WTC11 (cell line): ENCODE data around the gene TMEM236. TPM values are rescaled to one million over a fixed set of nuclear protein-coding genes. Genes with fewer than 3 reads are reported as not detected.

Experiments used
- ATAC-seq: fragments of 200-7000 bp; cut with Tn5 transposase; 2 replicates; pipeline ENCODE4 v1.10.0; 2021; ENCODE audit warnings: mild to moderate bottlenecking, moderate library complexity
- CTCF ChIA-PET: fragments of 300-600 bp; sonication (Branson Sonifier 250); formaldehyde crosslinking; loops from one replicate; lab custom pipeline; 2021; ENCODE audit warnings: antibody characterized with exemption; lab: Charles Lee
- POLR2A ChIA-PET: fragments of 350-600 bp; sonication (Branson Sonifier 250); formaldehyde crosslinking; loops from one replicate; lab custom pipeline; 2021; ENCODE audit warnings: antibody characterized with exemption; lab: Charles Lee
- DNase-seq: peaks from one replicate; pipeline ENCODE4 v3.0.0; 2021; ENCODE audit warnings: low spot score
- H3K27ac Mint-ChIP-seq: 2 replicates; pipeline ENCODE4 v1.8.0; 2021; ENCODE audit warnings: mixed read lengths
- H3K27me3 Mint-ChIP-seq: 2 replicates; pipeline ENCODE4 v1.8.0; 2021; ENCODE audit warnings: low read depth, mild to moderate bottlenecking, moderate library complexity, mixed read lengths
- H3K36me3 Mint-ChIP-seq: 2 replicates; pipeline ENCODE4 v1.8.0; 2021; ENCODE audit warnings: mixed read lengths
- H3K4me1 Mint-ChIP-seq: 2 replicates; pipeline ENCODE4 v1.8.0; 2022; ENCODE audit warnings: mixed read lengths
- H3K4me3 Mint-ChIP-seq: 2 replicates; pipeline ENCODE4 v1.8.0; 2021; ENCODE audit warnings: mild to moderate bottlenecking, moderate library complexity, mixed read lengths
- H3K9me3 Mint-ChIP-seq: 2 replicates; pipeline ENCODE4 v1.8.0; 2021; ENCODE audit warnings: mixed read lengths
- ATF1 ChIP-seq: sonication (generic); formaldehyde crosslinking; IDR thresholded peaks from 2 replicates; pipeline ENCODE4 v1.8.1; 2023; ENCODE audit warnings: mild to moderate bottlenecking, moderate library complexity, missing genetic modification reagents
- ELF4 ChIP-seq: sonication (generic); formaldehyde crosslinking; IDR thresholded peaks from 2 replicates; pipeline ENCODE4 v1.8.1; 2022; ENCODE audit warnings: low read depth, mild to moderate bottlenecking, moderate library complexity, missing genetic modification reagents
- ETV6 ChIP-seq: sonication (generic); formaldehyde crosslinking; IDR thresholded peaks from 2 replicates; pipeline ENCODE4 v1.8.1; 2022; ENCODE audit warnings: mild to moderate bottlenecking, missing genetic modification reagents
- FOXJ3 ChIP-seq: sonication (generic); formaldehyde crosslinking; IDR thresholded peaks from 2 replicates; pipeline ENCODE4 v1.9.0; 2021; ENCODE audit warnings: missing genetic modification reagents, mild to moderate bottlenecking, borderline replicate concordance
- GABPB1 ChIP-seq: sonication (generic); formaldehyde crosslinking; IDR thresholded peaks from 2 replicates; pipeline ENCODE4 v1.8.1; 2023; ENCODE audit warnings: mild to moderate bottlenecking, missing genetic modification reagents
- GTF2I ChIP-seq: fragments of 250-450 bp; sonication (Bioruptor Pico); conservative IDR thresholded peaks from 2 replicates; pipeline ENCODE4 v1.4.0; 2021; ENCODE audit warnings: mild to moderate bottlenecking
- KAT7 ChIP-seq: sonication (generic); formaldehyde crosslinking; IDR thresholded peaks from 2 replicates; pipeline ENCODE4 v1.8.1; 2023; ENCODE audit warnings: missing genetic modification reagents, mild to moderate bottlenecking, borderline replicate concordance
- MAX ChIP-seq: sonication (generic); formaldehyde crosslinking; IDR thresholded peaks from 2 replicates; pipeline ENCODE4 v1.8.0; 2022; ENCODE audit warnings: mild to moderate bottlenecking, missing genetic modification reagents
- NR3C1 ChIP-seq: sonication (generic); formaldehyde crosslinking; conservative IDR thresholded peaks from 2 replicates; pipeline ENCODE4 v1.8.1; 2023; ENCODE audit warnings: low read depth, mild to moderate bottlenecking, missing genetic modification reagents
- RELA ChIP-seq: sonication (generic); formaldehyde crosslinking; IDR thresholded peaks from 2 replicates; pipeline ENCODE4 v1.8.1; 2022; ENCODE audit warnings: missing genetic modification reagents, mild to moderate bottlenecking, borderline replicate concordance
- SMAD3 ChIP-seq: sonication (generic); formaldehyde crosslinking; IDR thresholded peaks from 2 replicates; pipeline ENCODE4 v1.8.0; 2022; ENCODE audit warnings: missing genetic modification reagents, mild to moderate bottlenecking, borderline replicate concordance
- TCF7 ChIP-seq: sonication (generic); formaldehyde crosslinking; IDR thresholded peaks from 2 replicates; pipeline ENCODE4 v1.8.0; 2022; ENCODE audit warnings: mild to moderate bottlenecking, low read depth, missing genetic modification reagents, moderate library complexity
- ZNF232 ChIP-seq: sonication (generic); formaldehyde crosslinking; IDR thresholded peaks from 2 replicates; pipeline ENCODE4 v1.8.0; 2022; ENCODE audit warnings: mild to moderate bottlenecking, missing genetic modification reagents
- ZNF317 ChIP-seq: sonication (generic); formaldehyde crosslinking; IDR thresholded peaks from 2 replicates; pipeline ENCODE4 v1.8.1; 2023; ENCODE audit warnings: low read depth, mild to moderate bottlenecking, moderate library complexity, missing genetic modification reagents, borderline replicate concordance
- ZNF416 ChIP-seq: fragments of 250-450 bp; sonication (Bioruptor Pico); IDR thresholded peaks from 2 replicates; pipeline ENCODE4 v1.9.0; 2021; ENCODE audit warnings: mild to moderate bottlenecking, inconsistent platforms
- ZNF423 ChIP-seq: fragments of 250-450 bp; sonication (Bioruptor Pico); IDR thresholded peaks from 2 replicates; pipeline ENCODE4 v2.1.2; 2022; ENCODE audit warnings: mild to moderate bottlenecking, moderate library complexity
- ZNF671 ChIP-seq: fragments of 250-450 bp; sonication (Bioruptor Pico); IDR thresholded peaks from 2 replicates; pipeline ENCODE4 v1.8.0; 2021; ENCODE audit warnings: mild to moderate bottlenecking
- total RNA-seq: library from RNA; stranded (reverse); gene quantifications from 3 replicates; pipeline ENCODE4 v1.2.3, GENCODE V29; 2021
- TF ChIP-seq, protein P1 (sequence below): sonication (generic); formaldehyde crosslinking; conservative IDR thresholded peaks from 2 replicates; pipeline ENCODE4 v1.8.1; 2023; ENCODE audit warnings: mild to moderate bottlenecking, low read depth, missing genetic modification reagents, moderate library complexity
- TF ChIP-seq, protein P2 (sequence below): sonication (generic); formaldehyde crosslinking; IDR thresholded peaks from 2 replicates; pipeline ENCODE4 v1.8.0; 2023; ENCODE audit warnings: missing genetic modification reagents
- TF ChIP-seq, protein P3 (sequence below): fragments of 250-450 bp; sonication (Bioruptor Pico); IDR thresholded peaks from 2 replicates; pipeline ENCODE4 v1.9.0; 2021; ENCODE audit warnings: mild to moderate bottlenecking
- TF ChIP-seq, protein P4 (sequence below): fragments of 250-450 bp; sonication (Bioruptor Pico); IDR thresholded peaks from 2 replicates; pipeline ENCODE4 v1.9.0; 2021; ENCODE audit warnings: mild to moderate bottlenecking

TMEM236 gene
- total RNA-seq, 1 experiment from 2014 or later: 0.04 TPM

- TF ChIP-seq, protein P1, sequence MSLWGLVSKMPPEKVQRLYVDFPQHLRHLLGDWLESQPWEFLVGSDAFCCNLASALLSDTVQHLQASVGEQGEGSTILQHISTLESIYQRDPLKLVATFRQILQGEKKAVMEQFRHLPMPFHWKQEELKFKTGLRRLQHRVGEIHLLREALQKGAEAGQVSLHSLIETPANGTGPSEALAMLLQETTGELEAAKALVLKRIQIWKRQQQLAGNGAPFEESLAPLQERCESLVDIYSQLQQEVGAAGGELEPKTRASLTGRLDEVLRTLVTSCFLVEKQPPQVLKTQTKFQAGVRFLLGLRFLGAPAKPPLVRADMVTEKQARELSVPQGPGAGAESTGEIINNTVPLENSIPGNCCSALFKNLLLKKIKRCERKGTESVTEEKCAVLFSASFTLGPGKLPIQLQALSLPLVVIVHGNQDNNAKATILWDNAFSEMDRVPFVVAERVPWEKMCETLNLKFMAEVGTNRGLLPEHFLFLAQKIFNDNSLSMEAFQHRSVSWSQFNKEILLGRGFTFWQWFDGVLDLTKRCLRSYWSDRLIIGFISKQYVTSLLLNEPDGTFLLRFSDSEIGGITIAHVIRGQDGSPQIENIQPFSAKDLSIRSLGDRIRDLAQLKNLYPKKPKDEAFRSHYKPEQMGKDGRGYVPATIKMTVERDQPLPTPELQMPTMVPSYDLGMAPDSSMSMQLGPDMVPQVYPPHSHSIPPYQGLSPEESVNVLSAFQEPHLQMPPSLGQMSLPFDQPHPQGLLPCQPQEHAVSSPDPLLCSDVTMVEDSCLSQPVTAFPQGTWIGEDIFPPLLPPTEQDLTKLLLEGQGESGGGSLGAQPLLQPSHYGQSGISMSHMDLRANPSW: no peak
- TF ChIP-seq, all 79 proteins: peak for 0
These were observed 13.6 kb downstream of the TMEM236 start (continued) for GRCh38 chr10:17765602-17766001.

DNA sequence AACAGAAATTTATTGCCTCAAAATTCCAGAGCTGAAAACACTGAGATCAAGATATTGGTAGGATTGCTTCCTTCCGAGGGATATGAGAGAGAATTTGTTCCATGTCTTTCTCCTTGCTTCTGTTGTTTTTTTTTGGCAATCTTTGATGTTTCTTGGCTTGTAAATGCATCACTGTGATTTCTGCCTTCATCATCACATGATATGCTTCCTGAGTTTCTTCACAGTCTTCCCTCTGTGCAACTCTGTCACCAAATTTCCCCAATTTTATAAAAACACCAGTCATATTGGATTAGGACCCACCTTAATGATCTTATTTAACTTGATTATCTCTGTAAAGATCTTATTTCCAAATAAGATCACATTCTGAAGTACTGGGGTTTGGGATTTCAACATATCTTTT lies 14.7 kb downstream of the TMEM236 start:
- Mint-ChIP-seq H3K4me1 (peaks cover 10% of the 10 kb centered on the region), H3K9me3 (peaks cover 9% of the 10 kb centered on the region), H3K4me3 (no peak overlapping the region), H3K27ac (no peak overlapping the region), H3K36me3 (no peaks in the 10 kb centered on the region), H3K27me3 (peaks cover 59% of the 10 kb centered on the region)
- ATAC-seq: no peak
- DNase-seq: no peak
- CTCF ChIA-PET: no interaction called here
- TF ChIP-seq SMAD3 (CRISPR knock-in tag): no peak
- TF ChIP-seq, protein P1: no peak
- TF ChIP-seq, protein P2, sequence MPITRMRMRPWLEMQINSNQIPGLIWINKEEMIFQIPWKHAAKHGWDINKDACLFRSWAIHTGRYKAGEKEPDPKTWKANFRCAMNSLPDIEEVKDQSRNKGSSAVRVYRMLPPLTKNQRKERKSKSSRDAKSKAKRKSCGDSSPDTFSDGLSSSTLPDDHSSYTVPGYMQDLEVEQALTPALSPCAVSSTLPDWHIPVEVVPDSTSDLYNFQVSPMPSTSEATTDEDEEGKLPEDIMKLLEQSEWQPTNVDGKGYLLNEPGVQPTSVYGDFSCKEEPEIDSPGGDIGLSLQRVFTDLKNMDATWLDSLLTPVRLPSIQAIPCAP (CRISPR knock-in tag): no peak
- POLR2A ChIA-PET: no interaction called here

- Mint-ChIP-seq H3K4me1 (peaks cover 8% of the 10 kb centered on the region), H3K36me3 (no peaks in the 10 kb centered on the region), H3K27ac (no peak overlapping the region), H3K9me3 (peaks cover 9% of the 10 kb centered on the region), H3K27me3 (peaks cover 42% of the 10 kb centered on the region), H3K4me3 (no peak overlapping the region)
- no peak for TF ChIP-seq TCF7 (CRISPR knock-in tag)
- no peak for TF ChIP-seq ZNF232
- TF ChIP-seq, protein P2 (CRISPR knock-in tag): no peak
- no peak for TF ChIP-seq ETV6 (CRISPR knock-in tag)
- TF ChIP-seq GABPB1 (CRISPR knock-in tag): no peak
- TF ChIP-seq ELF4 (CRISPR knock-in tag): no peak
- TF ChIP-seq, protein P3, sequence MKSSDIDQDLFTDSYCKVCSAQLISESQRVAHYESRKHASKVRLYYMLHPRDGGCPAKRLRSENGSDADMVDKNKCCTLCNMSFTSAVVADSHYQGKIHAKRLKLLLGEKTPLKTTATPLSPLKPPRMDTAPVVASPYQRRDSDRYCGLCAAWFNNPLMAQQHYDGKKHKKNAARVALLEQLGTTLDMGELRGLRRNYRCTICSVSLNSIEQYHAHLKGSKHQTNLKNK: no peak
- no peak for TF ChIP-seq ZNF423 (CRISPR knock-in tag)
- TF ChIP-seq ATF1 (CRISPR knock-in tag): no peak
- no peak for TF ChIP-seq RELA
- TF ChIP-seq ZNF317 (CRISPR knock-in tag): no peak
- no peak for TF ChIP-seq ZNF416 (CRISPR knock-in tag)
- TF ChIP-seq KAT7 (CRISPR knock-in tag): no peak
- TF ChIP-seq ZNF671: no peak
- TF ChIP-seq FOXJ3 (CRISPR knock-in tag): no peak
- no peak for TF ChIP-seq GTF2I (CRISPR knock-in tag)
- no peak for TF ChIP-seq NR3C1 (CRISPR knock-in tag)
- TF ChIP-seq, protein P4, sequence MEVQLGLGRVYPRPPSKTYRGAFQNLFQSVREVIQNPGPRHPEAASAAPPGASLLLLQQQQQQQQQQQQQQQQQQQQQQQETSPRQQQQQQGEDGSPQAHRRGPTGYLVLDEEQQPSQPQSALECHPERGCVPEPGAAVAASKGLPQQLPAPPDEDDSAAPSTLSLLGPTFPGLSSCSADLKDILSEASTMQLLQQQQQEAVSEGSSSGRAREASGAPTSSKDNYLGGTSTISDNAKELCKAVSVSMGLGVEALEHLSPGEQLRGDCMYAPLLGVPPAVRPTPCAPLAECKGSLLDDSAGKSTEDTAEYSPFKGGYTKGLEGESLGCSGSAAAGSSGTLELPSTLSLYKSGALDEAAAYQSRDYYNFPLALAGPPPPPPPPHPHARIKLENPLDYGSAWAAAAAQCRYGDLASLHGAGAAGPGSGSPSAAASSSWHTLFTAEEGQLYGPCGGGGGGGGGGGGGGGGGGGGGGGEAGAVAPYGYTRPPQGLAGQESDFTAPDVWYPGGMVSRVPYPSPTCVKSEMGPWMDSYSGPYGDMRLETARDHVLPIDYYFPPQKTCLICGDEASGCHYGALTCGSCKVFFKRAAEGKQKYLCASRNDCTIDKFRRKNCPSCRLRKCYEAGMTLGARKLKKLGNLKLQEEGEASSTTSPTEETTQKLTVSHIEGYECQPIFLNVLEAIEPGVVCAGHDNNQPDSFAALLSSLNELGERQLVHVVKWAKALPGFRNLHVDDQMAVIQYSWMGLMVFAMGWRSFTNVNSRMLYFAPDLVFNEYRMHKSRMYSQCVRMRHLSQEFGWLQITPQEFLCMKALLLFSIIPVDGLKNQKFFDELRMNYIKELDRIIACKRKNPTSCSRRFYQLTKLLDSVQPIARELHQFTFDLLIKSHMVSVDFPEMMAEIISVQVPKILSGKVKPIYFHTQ (CRISPR knock-in tag): no peak
- TF ChIP-seq MAX (CRISPR knock-in tag): no peak
- no peak for ATAC-seq
- DNase-seq: no peak
- POLR2A ChIA-PET: no interaction called here
- CTCF ChIA-PET: no interaction called here
These were observed 16.5 kb downstream of the TMEM236 start for GRCh38 chr10:17768496-17768895.
